ENCODE results near the gene BRS3. TPM values are rescaled to one million over a fixed set of nuclear protein-coding genes. Genes with fewer than 3 reads are reported as not detected.
"Not testable (repeated sequence)": the region's sequence is repeated elsewhere in the genome, so short reads cannot be mapped to it uniquely, and the experiment has no call there.

Gene BRS3
- total RNA-seq, result not detected in 2 replicates
- polyA plus RNA-seq, result not detected in 2 replicates
- not detected in 2 replicates for polyA plus RNA-seq (2012)
- not detected in 2 replicates for polyA minus RNA-seq (ENCODE audit: low replicate concordance)

DNA sequence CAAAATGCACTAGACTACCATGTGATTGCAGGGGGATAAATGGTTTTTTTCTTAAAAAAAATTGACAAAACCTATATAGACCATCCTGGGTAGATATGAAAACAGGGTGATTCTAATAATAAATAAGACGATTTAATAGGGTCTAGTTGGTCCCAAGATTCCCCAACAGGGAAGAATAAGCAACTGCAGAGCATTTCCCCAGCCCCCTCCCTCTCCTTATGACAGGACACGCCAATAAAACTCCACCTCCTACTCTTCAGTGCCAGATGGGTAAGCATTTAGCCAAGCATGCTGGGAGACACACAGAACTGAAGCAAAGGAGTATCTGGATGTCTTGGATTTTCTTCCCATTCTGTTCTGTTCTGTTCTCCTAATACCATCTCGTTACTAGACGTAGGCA is at the start of gene BRS3:
TSS of gene BRS3 (plus strand) at position 301 of the 400 bp plus-strand sequence. CDS start 168 bp downstream, outside the sequence.
- Histone ChIP-seq H3K27ac (ENCODE audit: insufficient read depth, low read length) (no peak within 1 kb of the TSS), H3K36me3 (ENCODE audit: control insufficient read depth, insufficient read depth, low read length) (no peaks in the 10 kb centered on the region), H3K9ac (ENCODE audit: insufficient read depth, low read length) (no peak within 1 kb of the TSS), H3K4me1 (ENCODE audit: control insufficient read depth, extremely low read depth, insufficient read depth, low read length) (no peaks in the 10 kb centered on the region), H3K4me2 (ENCODE audit: extremely low read depth, insufficient read depth, low read length) (no peak within 1 kb of the TSS), H4K20me1 (ENCODE audit: control insufficient read depth, extremely low read depth, insufficient read depth, low read length) (no peaks in the 10 kb centered on the region), H3K4me3 (replicated peaks in 1 of 4; ENCODE audit: control extremely low read depth in 1 of 4, insufficient read depth in 1 of 4, low read depth in 3 of 4, low read length in 4 of 4) (no peak within 1 kb of the TSS), H2AFZ (ENCODE audit: low read length) (no peak within 1 kb of the TSS), H3K27me3 (ENCODE audit: control insufficient read depth, insufficient read depth, low read length) (no peaks in the 10 kb centered on the region), H3K79me2 (ENCODE audit: control insufficient read depth, insufficient read depth, low read length) (no peaks in the 10 kb centered on the region), H3K9me3 (ENCODE audit: control insufficient read depth, insufficient read depth, low read depth, low read length) (no peaks in the 10 kb centered on the region)
- TF ChIP-seq EZH2 (IDR thresholded peaks at IDR 0.05; ENCODE audit: low read length, missing control alignments), result no peak
- no peak for TF ChIP-seq CTCF (conservative IDR thresholded peaks at IDR 0.05 in 1 of 2, IDR thresholded peaks at IDR 0.05 in 1 of 2; ENCODE audit: low read depth in 1 of 2, low read length in 2 of 2)
- no peak for DNase-seq (ENCODE audit: low read depth in 2 of 2)

GRCh38 chrX:136438192-136438591 is 49.6 kb upstream of the BRS3 start:
- Histone ChIP-seq H3K9me3 (ENCODE audit: control insufficient read depth, insufficient read depth, low read depth, low read length) (no peaks in the 10 kb centered on the region), H3K4me2 (ENCODE audit: extremely low read depth, insufficient read depth, low read length) (no peak overlapping the region), H3K27ac (ENCODE audit: insufficient read depth, low read length) (no peak overlapping the region), H3K4me3 (replicated peaks in 1 of 4; ENCODE audit: control extremely low read depth in 1 of 4, insufficient read depth in 1 of 4, low read depth in 3 of 4, low read length in 4 of 4) (no peak overlapping the region), H3K36me3 (ENCODE audit: control insufficient read depth, insufficient read depth, low read length) (no peaks in the 10 kb centered on the region), H3K9ac (ENCODE audit: insufficient read depth, low read length) (no peak overlapping the region), H3K27me3 (ENCODE audit: control insufficient read depth, insufficient read depth, low read length) (no peaks in the 10 kb centered on the region), H2AFZ (ENCODE audit: low read length) (no peak overlapping the region), H4K20me1 (ENCODE audit: control insufficient read depth, extremely low read depth, insufficient read depth, low read length) (no peaks in the 10 kb centered on the region), H3K4me1 (ENCODE audit: control insufficient read depth, extremely low read depth, insufficient read depth, low read length) (no peaks in the 10 kb centered on the region), H3K79me2 (ENCODE audit: control insufficient read depth, insufficient read depth, low read length) (no peaks in the 10 kb centered on the region)
- DNase-seq (ENCODE audit: low read depth in 2 of 2), result no peak
- TF ChIP-seq CTCF (conservative IDR thresholded peaks at IDR 0.05 in 1 of 2, IDR thresholded peaks at IDR 0.05 in 1 of 2; ENCODE audit: low read depth in 1 of 2, low read length in 2 of 2) (no peak), EZH2 (IDR thresholded peaks at IDR 0.05; ENCODE audit: low read length, missing control alignments) (no peak)

GRCh38 chrX:136445674-136446073 is 42.1 kb upstream of the BRS3 start:
- H4K20me1 ChIP-seq (ENCODE audit: control insufficient read depth, extremely low read depth, insufficient read depth, low read length); H3K9ac ChIP-seq (ENCODE audit: insufficient read depth, low read length); H3K4me1 ChIP-seq (ENCODE audit: control insufficient read depth, extremely low read depth, insufficient read depth, low read length); H2AFZ ChIP-seq (ENCODE audit: low read length); H3K4me2 ChIP-seq (ENCODE audit: extremely low read depth, insufficient read depth, low read length); H3K4me3 ChIP-seq (replicated peaks in 1 of 4; ENCODE audit: control extremely low read depth in 1 of 4, insufficient read depth in 1 of 4, low read depth in 3 of 4, low read length in 4 of 4); DNase-seq (ENCODE audit: low read depth in 2 of 2); H3K27me3 ChIP-seq (ENCODE audit: control insufficient read depth, insufficient read depth, low read length); H3K9me3 ChIP-seq (ENCODE audit: control insufficient read depth, insufficient read depth, low read depth, low read length); H3K36me3 ChIP-seq (ENCODE audit: control insufficient read depth, insufficient read depth, low read length); H3K27ac ChIP-seq (ENCODE audit: insufficient read depth, low read length); H3K79me2 ChIP-seq (ENCODE audit: control insufficient read depth, insufficient read depth, low read length): not testable (repeated sequence)
